GM18499 (cell line): ENCODE measurements around the gene CCDC196.

Experiments used
- ATAC-seq: cut with Tn5 transposase; IDR thresholded peaks from one replicate; pipeline ENCODE4 v1.9.1; 2021; ENCODE audit warnings: moderate number of reproducible peaks; ENCODE audit not compliant: insufficient read depth, unreplicated experiment

CCDC196 gene

GRCh38 chr14:66485910-66486421 is at the start of gene CCDC196:
TSS of gene CCDC196 (plus strand) at chr14:66486371. CDS start at chr14:66486503, 132 bp downstream.
- no peak for ATAC-seq

GRCh38 chr14:66440801-66441200 is 45.4 kb upstream of the CCDC196 start:
- ATAC-seq: no peak

- ATAC-seq: no peak
Observed at GRCh38 chr14:66442953-66443571, 43.1 kb upstream of the CCDC196 start.

- no peak for ATAC-seq
Observed at GRCh38 chr14:66443785-66444184, 42.4 kb upstream of the CCDC196 start.

- no peak for ATAC-seq
Observed at GRCh38 chr14:66444271-66444927, 41.8 kb upstream of the CCDC196 start.

- ATAC-seq: no peak
Observed at GRCh38 chr14:66445936-66446335, 40.2 kb upstream of the CCDC196 start.

GRCh38 chr14:66453469-66453868 is 32.7 kb upstream of the CCDC196 start:
- ATAC-seq: no peak

GRCh38 chr14:66459603-66460002 is 26.6 kb upstream of the CCDC196 start:
- ATAC-seq: no peak

GRCh38 chr14:66464261-66464660 is 21.9 kb upstream of the CCDC196 start:
- ATAC-seq: no peak

GRCh38 chr14:66468778-66469367 is 17.3 kb upstream of the CCDC196 start:
- ATAC-seq: no peak

GRCh38 chr14:66471584-66471983 is 14.6 kb upstream of the CCDC196 start:
- ATAC-seq: no peak

- ATAC-seq: no peak
Observed at GRCh38 chr14:66472251-66472650, 13.9 kb upstream of the CCDC196 start.

GRCh38 chr14:66473223-66473622 is 12.9 kb upstream of the CCDC196 start:
- no peak for ATAC-seq

GRCh38 chr14:66476964-66477363 is 9.2 kb upstream of the CCDC196 start:
- ATAC-seq: no peak

- ATAC-seq: no peak
Observed at GRCh38 chr14:66477567-66477966, 8.6 kb upstream of the CCDC196 start.

- no peak for ATAC-seq
Observed at GRCh38 chr14:66482873-66483272, 3.3 kb upstream of the CCDC196 start.

- ATAC-seq: no peak
Observed at GRCh38 chr14:66483322-66483721, 2.8 kb upstream of the CCDC196 start.

- ATAC-seq: no peak
Observed at GRCh38 chr14:66485029-66485428, 1.1 kb upstream of the CCDC196 start.

- no peak for ATAC-seq
Observed at GRCh38 chr14:66487164-66487563, 993 bp downstream of the CCDC196 start.

GRCh38 chr14:66490143-66491111 is 4.3 kb downstream of the CCDC196 start:
- no peak for ATAC-seq
